HepG2 (cell line): ENCODE results near the gene SPA17. TPM values are rescaled to one million over a fixed set of nuclear protein-coding genes. Genes with fewer than 3 reads are reported as not detected.

Experiments
- ATAC-seq: fragments of 200-7000 bp; cut with Tn5 transposase; 3 replicates; pipeline ENCODE4 v1.9.1; 2020; ENCODE audit warnings: mild to moderate bottlenecking, moderate library complexity
- BruUV-seq: library from RNA; stranded (reverse); fragments of 400-500 nt; replicated peaks from 2 replicates; lab custom pipeline; 2021; lab: Mats Ljungman, UMichigan
- CTCF ChIA-PET: fragments of 300-600 bp; formaldehyde crosslinking; extraction: SDS; loops from one replicate; lab custom pipeline; 2021; ENCODE audit warnings: low total read pairs, inconsistent platforms, low intra/inter-chr PET ratio; lab: Yijun Ruan, JAX
- POLR2A ChIA-PET: fragments of 350-600 bp; sonication (Branson Sonifier 250); formaldehyde crosslinking; loops from one replicate; lab custom pipeline; 2020; ENCODE audit warnings: antibody characterized with exemption, inconsistent platforms; lab: Yijun Ruan, JAX
- DNase-seq: peaks from one replicate; pipeline ENCODE4 v3.0.0-alpha.2; 2015; ENCODE audit warnings: low spot score
- FAIRE-seq: peaks from 3 replicates; lab custom pipeline; 2011; peaks lifted over from hg19 to GRCh38; lab: Jason Lieb, UNC
- H2AFZ ChIP-seq: one replicate; pipeline ENCODE4 v1.6.1; 2011; ENCODE audit warnings: low read length, inconsistent platforms
- H3K27ac ChIP-seq: fragments of 300-600 bp; 3 replicates; pipeline ENCODE4 v1.8.0; 2011; ENCODE audit warnings: mixed run types, mild to moderate bottlenecking, mixed read lengths, low read length, inconsistent platforms; ENCODE audit not compliant: insufficient read depth; ENCODE audit errors: extremely low read length
- H3K27me3 ChIP-seq, 2 experiments: fragments of 200-600 bp in 1 of 2; 2 replicates in 1 of 2; 3 replicates in 1 of 2; pipeline versions ENCODE4 v1.6.0 to v1.8.0; 2011; ENCODE audit warnings: low read length in 2 of 2, mild to moderate bottlenecking in 2 of 2, moderate library complexity in 2 of 2, inconsistent platforms in 1 of 2; ENCODE audit not compliant: insufficient read depth in 2 of 2, control insufficient read depth in 1 of 2
- H3K36me3 ChIP-seq, 2 experiments: fragments of 200-600 bp in 1 of 2; replicated peaks in 1 of 2; 2 replicates in 1 of 2; 3 replicates in 1 of 2; pipeline versions ENCODE4 v1.5.1 to v1.8.0; 2011; ENCODE audit warnings: low read length in 2 of 2, inconsistent platforms in 1 of 2; ENCODE audit not compliant: insufficient read depth in 2 of 2, control insufficient read depth in 1 of 2
- H3K4me1 ChIP-seq: 2 replicates; pipeline ENCODE4 v1.5.1; 2012; ENCODE audit warnings: low read length, inconsistent platforms; ENCODE audit not compliant: insufficient read depth
- H3K4me2 ChIP-seq: 2 replicates; pipeline ENCODE4 v1.6.0; 2011; ENCODE audit warnings: low read depth, low read length, inconsistent platforms
- H3K4me3 ChIP-seq, 3 experiments: fragments of 200-600 bp in 1 of 3; sonication (generic), shearing (Covaris generic) in 1 of 3; replicated peaks in 1 of 3; 2 replicates each; pipeline ENCODE4 v1.5.1; 2011 to 2016; ENCODE audit warnings: low read length in 3 of 3, inconsistent platforms in 2 of 3, low read depth in 2 of 3, mild to moderate bottlenecking in 2 of 3, control low read depth in 1 of 3, mixed read lengths in 1 of 3; ENCODE audit not compliant: insufficient read depth in 1 of 3
- H3K79me2 ChIP-seq: one replicate; pipeline ENCODE4 v1.6.1; 2011; ENCODE audit warnings: low read length, inconsistent platforms; ENCODE audit not compliant: insufficient read depth
- H3K9ac ChIP-seq: 2 replicates; pipeline ENCODE4 v1.6.0; 2011; ENCODE audit warnings: mild to moderate bottlenecking, low read depth, low read length, inconsistent platforms; ENCODE audit not compliant: insufficient read depth
- H3K9me3 ChIP-seq: 2 replicates; pipeline ENCODE4 v1.5.1; 2012; ENCODE audit warnings: mild to moderate bottlenecking, low read length
- H4K20me1 ChIP-seq: 2 replicates; pipeline ENCODE4 v1.6.0; 2011; ENCODE audit warnings: inconsistent platforms, mild to moderate bottlenecking, low read length, moderate library complexity; ENCODE audit not compliant: insufficient read depth
- EP300 ChIP-seq, 3 experiments: sonication (generic) in 1 of 3; formaldehyde crosslinking in 1 of 3; IDR thresholded peaks; 2 replicates each; pipeline versions ENCODE4 v1.5.1 to v1.6.1; 2011 to 2020; ENCODE audit warnings: low read depth in 2 of 3, low read length in 2 of 3, borderline replicate concordance in 1 of 3, improper control_type of control experiment in 1 of 3, mild to moderate bottlenecking in 1 of 3, missing genetic modification reagents in 1 of 3, moderate library complexity in 1 of 3
- MAF1 ChIP-seq: sonication (generic); formaldehyde crosslinking; IDR thresholded peaks from 2 replicates; pipeline ENCODE4 v1.5.0; 2020; ENCODE audit warnings: missing genetic modification reagents, borderline replicate concordance
- MTA1 ChIP-seq: sonication (generic); formaldehyde crosslinking; IDR thresholded peaks from 2 replicates; pipeline ENCODE4 v1.4.0; 2020; ENCODE audit warnings: missing genetic modification reagents, mild to moderate bottlenecking, borderline replicate concordance
- NR2F6 ChIP-seq, 2 experiments: IDR thresholded peaks; 2 replicates each; pipeline ENCODE4 v1.6.1; 2016; ENCODE audit warnings: antibody characterized with exemption in 1 of 2, mild to moderate bottlenecking in 1 of 2
- REL ChIP-seq: sonication (generic); formaldehyde crosslinking; conservative IDR thresholded peaks from 2 replicates; pipeline ENCODE4 v1.8.0; 2022; ENCODE audit warnings: mild to moderate bottlenecking, missing genetic modification reagents, moderate library complexity
- SP1 ChIP-seq, 2 experiments: fragments of 450-650 bp in 1 of 2; sonication (generic) in 1 of 2; formaldehyde crosslinking in 1 of 2; IDR thresholded peaks; 2 replicates each; pipeline versions ENCODE4 v1.4.0 to v1.6.1; 2016 to 2020; ENCODE audit warnings: missing genetic modification reagents in 1 of 2
- SP140L ChIP-seq: sonication (generic); formaldehyde crosslinking; IDR thresholded peaks from 2 replicates; pipeline ENCODE4 v1.4.0; 2020; ENCODE audit warnings: missing genetic modification reagents, borderline replicate concordance
- ZNF136 ChIP-seq: sonication (generic); formaldehyde crosslinking; IDR thresholded peaks from 2 replicates; pipeline ENCODE4 v1.8.1; 2022; ENCODE audit warnings: low read depth, mild to moderate bottlenecking, moderate library complexity, missing genetic modification reagents
- ZNF224 ChIP-seq: sonication (generic); formaldehyde crosslinking; IDR thresholded peaks from 2 replicates; pipeline ENCODE4 v1.5.0; 2020; ENCODE audit warnings: mild to moderate bottlenecking, missing genetic modification reagents
- ZNF264 ChIP-seq: sonication (generic); formaldehyde crosslinking; IDR thresholded peaks from 2 replicates; pipeline ENCODE4 v1.4.0; 2020; ENCODE audit warnings: missing genetic modification reagents
- ZNF567 ChIP-seq: sonication (generic); formaldehyde crosslinking; IDR thresholded peaks from 2 replicates; pipeline ENCODE4 v1.8.1; 2023; ENCODE audit warnings: mild to moderate bottlenecking, missing genetic modification reagents, borderline replicate concordance
- ZNF589 ChIP-seq: sonication (generic); formaldehyde crosslinking; conservative IDR thresholded peaks from 2 replicates; pipeline ENCODE4 v1.8.0; 2022; ENCODE audit warnings: mild to moderate bottlenecking, moderate library complexity, missing genetic modification reagents
- ZNF704 ChIP-seq: sonication (generic); formaldehyde crosslinking; IDR thresholded peaks from 2 replicates; pipeline ENCODE4 v1.8.1; 2023; ENCODE audit warnings: mild to moderate bottlenecking, inconsistent platforms, moderate library complexity, missing genetic modification reagents, borderline replicate concordance
- ZNF878 ChIP-seq: sonication (generic); formaldehyde crosslinking; IDR thresholded peaks from 2 replicates; pipeline ENCODE4 v1.8.1; 2023; ENCODE audit warnings: mild to moderate bottlenecking, missing genetic modification reagents, moderate library complexity
- WGBS: methylation state at CpG from one replicate; pipeline ENCODE4 v1.1.6; 2017; ENCODE audit warnings: low lambda C conversion rate; 5-methylcytosine and 5-hydroxymethylcytosine counted together
- in situ Hi-C: cut with HindIII; loops from 2 replicates; pipeline ENCODE4 v1.10.0; 2017; ENCODE audit warnings: low pct_unique_long_range_greater_than_20kb; ENCODE audit not compliant: extremely low pct_ligation_motif_present
- intact Hi-C: fragments of 100-400 bp; cut with micrococcal nuclease; formaldehyde crosslinking; loops from one replicate; pipeline ENCODE4 v1.10.0; 2022; ENCODE audit not compliant: unreplicated experiment
- polyA plus RNA-seq, 8 experiments: library from polyadenylated mRNA; depleted of rRNA in 3 of 8; stranded (reverse) in 7 of 8; unstranded in 1 of 8; fragments of >200 nt; fragmentation: Illumina TruSeq in 4 of 8; extraction: Trizol in 4 of 8; gene quantifications; 2 replicates each; pipeline versions ENCODE4 v1.2.1 to v1.2.3, GENCODE V29; 2011 to 2016; ENCODE audit warnings: low read depth in 4 of 8, missing spikeins in 1 of 8, mixed read lengths in 1 of 8; ENCODE audit not compliant: insufficient read depth in 1 of 8
- total RNA-seq, 5 experiments: library from RNA; depleted of rRNA; stranded (reverse); fragments of >200 nt; fragmentation: Illumina TruSeq; extraction: Trizol; gene quantifications; 2 replicates each; pipeline ENCODE4 v1.2.3, GENCODE V29; 2016; ENCODE audit warnings: low read depth in 1 of 5
- TF ChIP-seq, protein P1 (sequence below): sonication (generic); formaldehyde crosslinking; IDR thresholded peaks from 2 replicates; pipeline ENCODE4 v1.8.1; 2023; ENCODE audit warnings: missing genetic modification reagents, inconsistent platforms, borderline replicate concordance

The SPA17 gene
- total and polyA plus RNA-seq, 2 of the 13 experiments (the other 11 are each of a cell fraction or from before 2014, with no cell fraction given), result 4.4 to 8.4 TPM

DNA sequence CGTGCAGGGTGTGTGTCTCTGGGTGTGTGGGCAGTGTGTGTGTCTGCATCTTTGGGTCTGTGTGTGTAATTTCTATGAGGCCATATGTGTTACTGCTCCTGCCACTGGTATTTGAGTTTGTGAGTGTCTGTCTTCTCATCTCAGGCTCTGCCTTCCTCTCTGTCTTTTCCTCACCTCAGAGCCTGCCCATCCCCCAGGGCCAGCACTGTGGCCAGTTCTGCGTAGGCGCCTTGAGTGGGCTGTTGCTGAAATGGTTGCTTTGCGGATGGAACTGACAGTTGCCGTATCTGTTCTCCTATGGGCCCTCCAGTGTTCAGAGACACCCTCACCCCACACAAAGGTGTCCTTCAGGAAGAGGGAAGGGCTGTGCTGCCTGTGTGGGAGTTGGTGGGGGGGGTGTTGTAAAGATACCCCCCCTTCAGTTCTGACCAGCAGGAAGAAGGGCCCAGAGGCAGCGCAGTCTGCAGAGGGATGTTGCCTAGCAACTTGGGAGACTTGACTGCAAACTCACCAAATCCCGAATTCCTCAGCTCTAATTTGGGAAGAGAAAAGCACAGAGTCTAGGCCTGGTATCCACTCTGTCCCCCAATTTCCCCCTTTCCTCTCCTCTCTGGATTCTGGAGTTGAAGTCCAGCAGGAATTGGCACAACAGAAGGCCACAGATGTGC lies 64.1 kb downstream of the SPA17 start:
- Histone ChIP-seq H3K4me2 (no peak overlapping the region), H3K27me3 (peaks cover 2 to 65% of the 10 kb centered on the region in 2 experiments; a peak in 4 of 5 replicates), H3K9ac (no peak overlapping the region), H3K9me3 (no peaks in the 10 kb centered on the region), H3K36me3 (no peaks in the 10 kb centered on the region), H4K20me1 (no peaks in the 10 kb centered on the region), H3K27ac (no peak overlapping the region), H2AFZ (no peak overlapping the region), H3K4me1 (peaks cover 18% of the 10 kb centered on the region), H3K4me3 (no peak overlapping the region), H3K79me2 (no peaks in the 10 kb centered on the region)
- WGBS, result 40% methylated on average over 6 of the region's 7 CpGs
- ChIA-PET CTCF (no interaction called here), POLR2A (interaction anchor here (1.0 kb wide), 1 partner anchor 9 kb away, joined by 3 read pairs; no protein-coding TSS in a partner anchor)
- TF ChIP-seq SP1 (IDR thresholded peaks at IDR 0.05) (no peak), SP1 (CRISPR knock-in tag; IDR thresholded peaks at IDR 0.05) (no peak), SP140L (CRISPR knock-in tag) (no peak), MTA1 (no peak), ZNF224 (no peak), ZNF589 (CRISPR knock-in tag) (no peak), ZNF136 (CRISPR knock-in tag) (no peak), ZNF878 (no peak), MAF1 (no peak), NR2F6 (IDR thresholded peaks at IDR 0.05) (no peak), NR2F6 (CRISPR knock-in tag; IDR thresholded peaks at IDR 0.05) (no peak), REL (no peak), ZNF264 (CRISPR knock-in tag) (no peak), ZNF567 (no peak), EP300 (IDR thresholded peaks at IDR 0.05; ENCODE audit: low read depth in 2 of 2, low read length in 2 of 2) (no peak), EP300 (CRISPR knock-in tag; IDR thresholded peaks at IDR 0.05; ENCODE audit: borderline replicate concordance) (no peak), ZNF704 (CRISPR knock-in tag) (no peak)
- TF ChIP-seq, protein P1, sequence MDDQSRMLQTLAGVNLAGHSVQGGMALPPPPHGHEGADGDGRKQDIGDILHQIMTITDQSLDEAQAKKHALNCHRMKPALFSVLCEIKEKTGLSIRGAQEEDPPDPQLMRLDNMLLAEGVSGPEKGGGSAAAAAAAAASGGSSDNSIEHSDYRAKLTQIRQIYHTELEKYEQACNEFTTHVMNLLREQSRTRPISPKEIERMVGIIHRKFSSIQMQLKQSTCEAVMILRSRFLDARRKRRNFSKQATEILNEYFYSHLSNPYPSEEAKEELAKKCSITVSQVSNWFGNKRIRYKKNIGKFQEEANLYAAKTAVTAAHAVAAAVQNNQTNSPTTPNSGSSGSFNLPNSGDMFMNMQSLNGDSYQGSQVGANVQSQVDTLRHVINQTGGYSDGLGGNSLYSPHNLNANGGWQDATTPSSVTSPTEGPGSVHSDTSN (CRISPR knock-in tag), result no peak
- no peak for ATAC-seq
- no peak for FAIRE-seq
- intact Hi-C loops (no loop called here), in situ Hi-C loops (no loop called here)
- no peak for DNase-seq
- no TSS peak for BruUV-seq
